K562 (cell line): ENCODE results near the gene MEST. TPM values are rescaled to one million over a fixed set of nuclear protein-coding genes. Genes with fewer than 3 reads are reported as not detected.

ENCODE experiments used
- ATAC-seq: fragments of 200-7000 bp; cut with Tn5 transposase; 3 replicates; pipeline ENCODE4 v1.9.1; 2020; ENCODE audit warnings: moderate library complexity
- BruUV-seq: library from RNA; stranded (reverse); fragments of 400-500 nt; replicated peaks from 2 replicates; lab custom pipeline; 2021; lab: Mats Ljungman, UMichigan
- CTCF ChIA-PET: fragments of 300-600 bp; formaldehyde crosslinking; extraction: SDS; loops from one replicate; lab custom pipeline; 2021; ENCODE audit warnings: low intra/inter-chr PET ratio; lab: Yijun Ruan, JAX
- POLR2A ChIA-PET: fragments of 300-600, 350-650 bp; sonication (Branson Sonifier 250); formaldehyde crosslinking; extraction: SDS; loops from one replicate; lab custom pipeline; 2021; ENCODE audit warnings: antibody characterized with exemption, inconsistent platforms; lab: Yijun Ruan, JAX
- DNase-seq, 4 experiments: peaks; one replicate each; pipeline versions ENCODE4 v3.0.0 to v3.0.0-alpha.2; 2011 to 2018; ENCODE audit warnings: low spot score in 3 of 4, mixed read lengths in 3 of 4; ENCODE audit errors: extremely low read depth in 1 of 4
- FAIRE-seq: peaks from 2 replicates; lab custom pipeline; 2011; peaks lifted over from hg19 to GRCh38; lab: Jason Lieb, UNC
- H2AFZ ChIP-seq: 2 replicates; pipeline ENCODE4 v1.6.0; 2011; ENCODE audit warnings: low read depth, low read length, control low read depth, inconsistent platforms
- H3K27ac ChIP-seq: fragments of 200-600 bp; 3 replicates; pipeline ENCODE4 v1.8.0; 2011; ENCODE audit warnings: low read depth, mild to moderate bottlenecking, control low read depth, inconsistent platforms, low read length, moderate library complexity, mixed read lengths; ENCODE audit errors: extremely low read depth
- H3K27me3 ChIP-seq, 2 experiments: fragments of 300-600 bp in 1 of 2; 2 replicates in 1 of 2; 3 replicates in 1 of 2; pipeline versions ENCODE4 v1.6.0 to v1.8.0; 2011; ENCODE audit warnings: inconsistent platforms in 2 of 2, low read length in 2 of 2, mild to moderate bottlenecking in 1 of 2, mixed read lengths in 1 of 2, moderate library complexity in 1 of 2; ENCODE audit not compliant: control insufficient read depth in 2 of 2, insufficient read depth in 2 of 2
- H3K36me3 ChIP-seq: fragments of 300-600 bp; 3 replicates; pipeline ENCODE4 v1.8.0; 2011; ENCODE audit warnings: mild to moderate bottlenecking, low read length, inconsistent platforms; ENCODE audit not compliant: control insufficient read depth, insufficient read depth
- H3K4me1 ChIP-seq, 2 experiments: fragments of 200-600 bp in 1 of 2; replicated peaks in 1 of 2; 2 replicates in 1 of 2; 3 replicates in 1 of 2; pipeline versions ENCODE4 v1.5.1 to v1.8.0; 2011; ENCODE audit warnings: inconsistent platforms in 2 of 2, low read length in 2 of 2, mild to moderate bottlenecking in 1 of 2, mixed read lengths in 1 of 2, moderate library complexity in 1 of 2; ENCODE audit not compliant: control insufficient read depth in 2 of 2, insufficient read depth in 2 of 2
- H3K4me2 ChIP-seq: 2 replicates; pipeline ENCODE4 v1.6.1; 2011; ENCODE audit warnings: low read length, control low read depth, inconsistent platforms, mixed read lengths; ENCODE audit not compliant: insufficient read depth
- H3K4me3 ChIP-seq: fragments of 200-600 bp; sonication (generic), shearing (Covaris generic); 2 replicates; pipeline ENCODE4 v1.5.1; 2016; ENCODE audit warnings: control low read depth, inconsistent platforms
- H3K79me2 ChIP-seq: fragments of 200-600 bp; 3 replicates; pipeline ENCODE4 v1.8.0; 2011; ENCODE audit warnings: low read length, inconsistent platforms; ENCODE audit not compliant: control insufficient read depth, insufficient read depth
- H3K9ac ChIP-seq, 2 experiments: 2 replicates each; pipeline versions ENCODE4 v1.6.0 to v1.6.1; 2011; ENCODE audit warnings: low read depth in 2 of 2, low read length in 2 of 2, control low read depth in 1 of 2, inconsistent platforms in 1 of 2, mild to moderate bottlenecking in 1 of 2, mixed read lengths in 1 of 2; ENCODE audit not compliant: insufficient read depth in 1 of 2
- H3K9me1 ChIP-seq: one replicate; pipeline ENCODE4 v1.6.0; 2011; ENCODE audit warnings: inconsistent platforms, mild to moderate bottlenecking, low read length, moderate library complexity; ENCODE audit not compliant: control insufficient read depth, insufficient read depth
- H3K9me3 ChIP-seq: replicated peaks from 2 replicates; pipeline ENCODE4 v1.5.1; 2011; ENCODE audit warnings: low read depth, low read length, inconsistent platforms; ENCODE audit not compliant: control insufficient read depth, insufficient read depth
- H4K20me1 ChIP-seq: replicated peaks from 2 replicates; pipeline ENCODE4 v1.6.1; 2011; ENCODE audit warnings: low read length, inconsistent platforms, mixed read lengths; ENCODE audit not compliant: control insufficient read depth, insufficient read depth
- BHLHE40 ChIP-seq: IDR thresholded peaks from 2 replicates; pipeline ENCODE4 v1.6.1; 2011; ENCODE audit warnings: low read length, improper control_type of control experiment
- FOXJ2 ChIP-seq: fragments of 200-800 bp; sonication (Bioruptor generic); IDR thresholded peaks from 2 replicates; pipeline ENCODE4 v1.6.1; 2016; ENCODE audit warnings: missing genetic modification characterization, missing compliant biosample characterization
- GATA2 ChIP-seq: sonication (generic); formaldehyde crosslinking; IDR thresholded peaks from 2 replicates; pipeline ENCODE4 v1.4.0; 2020; ENCODE audit warnings: mild to moderate bottlenecking, missing genetic modification reagents
- HDAC6 ChIP-seq: IDR thresholded peaks from 2 replicates; pipeline ENCODE4 v1.6.1; 2012; ENCODE audit warnings: low read depth, mild to moderate bottlenecking, control low read depth, inconsistent platforms, low read length, moderate library complexity
- MEIS2 ChIP-seq: fragments of 450-650 bp; IDR thresholded peaks from 2 replicates; pipeline ENCODE4 v1.6.1; 2014; ENCODE audit warnings: mild to moderate bottlenecking; ENCODE audit not compliant: partially characterized antibody
- ZC3H11A ChIP-seq: IDR thresholded peaks from 2 replicates; pipeline ENCODE4 v1.6.1; 2012; ENCODE audit warnings: low read depth, low read length, improper control_type of control experiment
- ZNF23 ChIP-seq: fragments of 250-450 bp; sonication (Bioruptor Pico); IDR thresholded peaks from 2 replicates; pipeline ENCODE4 v1.4.0; 2020; ENCODE audit warnings: mild to moderate bottlenecking
- ZNF347 ChIP-seq: fragments of 450-650 bp; formaldehyde crosslinking; IDR thresholded peaks from 2 replicates; pipeline ENCODE4 v1.4.0; 2020; ENCODE audit warnings: low read depth, mild to moderate bottlenecking, moderate library complexity
- ZNF354B ChIP-seq: fragments of 250-450 bp; sonication (Bioruptor Pico); IDR thresholded peaks from 2 replicates; pipeline ENCODE4 v1.4.0; 2020
- WGBS: fragments of 100-300 bp; shearing (Covaris generic); methylation state at CpG from one replicate; pipeline ENCODE4 v1.1.6; 2016; ENCODE audit warnings: low coverage, mixed read lengths; ENCODE audit not compliant: insufficient coverage; ENCODE audit errors: missing lambda C conversion rate; 5-methylcytosine and 5-hydroxymethylcytosine counted together
- in situ Hi-C: fragments of 300-500 bp; cut with MboI; formaldehyde crosslinking; loops from 4 replicates; pipeline ENCODE4 v1.15.0; 2018; ENCODE audit warnings: inconsistent platforms, mixed read lengths
- intact Hi-C: fragments of 100-400 bp; cut with micrococcal nuclease; formaldehyde crosslinking; loops from 2 replicates; pipeline ENCODE4 v1.14.2; 2022
- polyA plus RNA-seq, 8 experiments: library from polyadenylated mRNA; depleted of rRNA in 4 of 8; stranded (reverse) in 5 of 8; unstranded in 3 of 8; fragments of >200 nt; fragmentation: Nextera tagmentation in 2 of 8; fragmentation: Illumina TruSeq in 1 of 8; extraction: Ambion mirVana in 2 of 8; extraction: Trizol in 1 of 8; gene quantifications; 2 replicates each; pipeline versions ENCODE4 v1.2.1 to v1.2.3, GENCODE V29; 2011 to 2014; ENCODE audit warnings: inconsistent platforms in 1 of 8, missing spikeins in 1 of 8
- total RNA-seq, 7 experiments: library from RNA; depleted of rRNA in 6 of 7; stranded (reverse); fragments of >200 nt in 6 of 7; fragmentation: Illumina TruSeq in 2 of 7; extraction: Trizol in 2 of 7; gene quantifications; 2 replicates each; pipeline versions ENCODE4 v1.2.1 to v1.2.3, GENCODE V29; 2011 to 2021; ENCODE audit warnings: low replicate concordance in 1 of 7

The MEST gene
- total and polyA plus RNA-seq, 9 of the 15 experiments (the other 6 are each of a cell fraction or from before 2014, with no cell fraction given): 0.04 to 0.74 (median 0.36) TPM; not detected in 1

DNA sequence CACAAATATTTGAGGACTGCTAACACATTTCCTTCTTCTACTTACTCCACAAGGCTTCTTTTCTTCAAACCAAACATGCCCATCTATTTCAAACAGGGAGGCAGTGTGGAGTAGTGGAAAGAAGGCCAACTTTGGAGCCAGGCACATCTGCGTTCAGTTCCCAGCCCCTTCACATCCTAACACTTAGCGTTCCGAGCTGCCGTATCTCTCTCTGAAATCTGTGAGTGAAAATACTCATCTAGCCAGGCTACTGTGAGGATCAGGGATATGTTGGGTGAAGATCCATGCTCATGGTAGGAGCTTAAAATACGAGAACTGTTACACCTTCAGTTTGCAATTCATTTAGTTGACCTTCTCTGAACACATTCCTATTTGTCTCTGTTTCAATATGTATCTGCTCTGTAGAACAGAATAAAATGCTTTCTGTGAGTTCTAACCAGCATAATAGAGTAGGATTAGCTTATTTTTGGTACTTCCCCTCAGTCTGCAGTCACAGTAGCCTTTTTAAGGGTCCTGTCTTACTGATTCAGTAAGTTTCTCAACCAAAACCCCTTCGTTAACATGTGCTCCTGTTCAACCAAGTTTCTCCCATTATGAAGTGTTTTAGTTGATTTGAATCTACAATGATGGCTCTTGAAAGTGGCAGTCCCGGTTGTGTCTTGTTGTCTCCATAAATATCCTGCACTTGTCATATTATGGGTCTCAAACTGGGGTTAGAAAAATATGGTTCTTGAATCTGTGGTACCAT is 3.3 kb upstream of the MEST start:
- Histone ChIP-seq H3K4me1 (peaks cover 0 to 19% of the 10 kb centered on the region in 2 experiments; a peak in 3 of 5 replicates), H3K79me2 (no peaks in the 10 kb centered on the region), H3K4me2 (no peak overlapping the region), H3K9ac (no peak overlapping the region)
- no peak for DNase-seq
- WGBS: 22% methylated on average over 7 of the region's 7 CpGs
- TF ChIP-seq HDAC6 (peak; percentile 32; the same call in 1 of the 2 replicates), FOXJ2 (no peak), ZNF23 (CRISPR knock-in tag) (no peak), ZNF347 (CRISPR knock-in tag) (no peak), BHLHE40 (no peak), ZNF354B (no peak), MEIS2 (peak; percentile 5), ZC3H11A (no peak), GATA2 (CRISPR knock-in tag) (no peak)
- TF ChIP-seq, all 486 proteins: peak for 2
- BruUV-seq: no TSS peak
- H3K9me1 ChIP-seq: no peaks in the 10 kb centered on the region
- in situ Hi-C loops: no loop called here
- no peak overlapping the region for H2AFZ ChIP-seq
- no peaks in the 10 kb centered on the region for H4K20me1 ChIP-seq
- ATAC-seq (no peak), FAIRE-seq (no peak)
- H3K36me3 ChIP-seq: no peaks in the 10 kb centered on the region
- ChIA-PET POLR2A (interaction anchor here (0.6 to 1.8 kb wide), 3 partner anchors 11 to 271 kb away, joined by 3 read pairs; no protein-coding TSS in a partner anchor), CTCF (no interaction called here)
- intact Hi-C loops: loop anchor here (5.0 to 10.0 kb wide), 4 partner anchors 206 to 416 kb away; partner anchors contain the start of gene KLHDC10
- H3K9me3 ChIP-seq: peaks cover 8% of the 10 kb centered on the region
- H3K27ac ChIP-seq: no peak overlapping the region
- H3K27me3 ChIP-seq: peaks cover 13 to 42% of the 10 kb centered on the region in 2 experiments; a peak in 4 of 5 replicates
- no peak overlapping the region for H3K4me3 ChIP-seq
